Progenitor cell of endocrine pancreas (in vitro differentiated cells): ENCODE data around the gene RUNX1. TPM values are rescaled to one million over a fixed set of nuclear protein-coding genes. Genes with fewer than 3 reads are reported as not detected.

Source experiments
- DNase-seq: peaks from one replicate; pipeline ENCODE4 v3.0.0; 2021; ENCODE audit warnings: low spot score; ENCODE audit not compliant: unreplicated experiment
- H3K27ac Mint-ChIP-seq: 2 replicates; pipeline ENCODE4 v1.8.0; 2021; ENCODE audit warnings: mild to moderate bottlenecking, moderate library complexity, mixed read lengths
- H3K27me3 Mint-ChIP-seq: 2 replicates; pipeline ENCODE4 v1.8.0; 2021; ENCODE audit warnings: mixed read lengths
- H3K36me3 Mint-ChIP-seq: 2 replicates; pipeline ENCODE4 v1.8.0; 2022; ENCODE audit warnings: mixed read lengths; ENCODE audit not compliant: insufficient read depth
- H3K4me1 Mint-ChIP-seq: 2 replicates; pipeline ENCODE4 v1.8.0; 2021; ENCODE audit warnings: low read depth, mixed read lengths
- H3K4me3 Mint-ChIP-seq: 2 replicates; pipeline ENCODE4 v1.8.0; 2021; ENCODE audit warnings: low read depth, mild to moderate bottlenecking, moderate library complexity, mixed read lengths
- H3K9me3 Mint-ChIP-seq: 2 replicates; pipeline ENCODE4 v1.8.0; 2021; ENCODE audit warnings: low read depth, mixed read lengths
- CTCF ChIP-seq: fragments of 200-600 bp; sonication (generic); IDR thresholded peaks from one replicate; pipeline ENCODE4 v1.5.0; 2021; ENCODE audit warnings: antibody characterized with exemption, mild to moderate bottlenecking; ENCODE audit not compliant: unreplicated experiment
- total RNA-seq: library from RNA; stranded (reverse); gene quantifications from 2 replicates; pipeline ENCODE4 v1.2.1, GENCODE V29; 2021

RUNX1 gene
- total RNA-seq, 1 donor from 2014 or later = 7.1 TPM

DNA sequence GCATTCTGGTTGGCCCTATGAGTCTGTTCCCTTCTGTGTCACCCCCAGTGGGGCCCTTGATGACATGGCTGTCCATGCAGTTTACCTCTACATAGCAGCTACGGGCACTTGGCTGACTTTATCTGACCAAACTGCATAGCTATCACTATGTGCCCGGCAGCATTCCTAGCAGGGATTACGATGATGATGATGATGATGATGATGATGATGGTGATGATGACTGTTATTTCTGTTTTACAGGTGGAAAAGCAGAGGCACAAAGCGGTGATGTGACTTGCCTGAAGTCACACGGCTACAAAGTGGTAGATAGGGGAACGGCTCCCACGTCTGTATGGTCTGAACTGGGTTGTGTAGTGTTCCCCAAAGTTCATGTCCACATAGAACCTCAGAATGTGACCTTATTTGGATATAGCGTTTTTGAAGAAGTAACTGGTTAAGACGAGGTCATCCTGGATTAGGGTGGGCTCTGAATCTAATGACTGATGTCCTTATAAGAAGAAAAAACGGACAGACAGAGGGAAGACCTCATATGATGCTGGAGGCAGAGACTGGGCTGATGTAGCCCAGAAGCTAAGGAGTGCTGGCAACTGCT is 57.6 kb downstream of the RUNX1 start:
- DNase-seq = no peak
- Mint-ChIP-seq H3K27ac (no peak overlapping the region), H3K27me3 (peaks cover 32% of the 10 kb centered on the region), H3K9me3 (no peaks in the 10 kb centered on the region), H3K4me1 (peaks cover 9% of the 10 kb centered on the region), H3K4me3 (no peak overlapping the region), H3K36me3 (no peaks in the 10 kb centered on the region)
- TF ChIP-seq CTCF = no peak

- no peak for DNase-seq
- Mint-ChIP-seq H3K4me3 (no peak overlapping the region), H3K36me3 (no peaks in the 10 kb centered on the region), H3K27ac (no peak overlapping the region), H3K9me3 (no peaks in the 10 kb centered on the region), H3K4me1 (peaks cover 8% of the 10 kb centered on the region), H3K27me3 (peaks cover 32% of the 10 kb centered on the region)
- no peak for TF ChIP-seq CTCF
Observed at GRCh38 chr21:34990842-34991241, 58.3 kb downstream of the RUNX1 start.

DNA sequence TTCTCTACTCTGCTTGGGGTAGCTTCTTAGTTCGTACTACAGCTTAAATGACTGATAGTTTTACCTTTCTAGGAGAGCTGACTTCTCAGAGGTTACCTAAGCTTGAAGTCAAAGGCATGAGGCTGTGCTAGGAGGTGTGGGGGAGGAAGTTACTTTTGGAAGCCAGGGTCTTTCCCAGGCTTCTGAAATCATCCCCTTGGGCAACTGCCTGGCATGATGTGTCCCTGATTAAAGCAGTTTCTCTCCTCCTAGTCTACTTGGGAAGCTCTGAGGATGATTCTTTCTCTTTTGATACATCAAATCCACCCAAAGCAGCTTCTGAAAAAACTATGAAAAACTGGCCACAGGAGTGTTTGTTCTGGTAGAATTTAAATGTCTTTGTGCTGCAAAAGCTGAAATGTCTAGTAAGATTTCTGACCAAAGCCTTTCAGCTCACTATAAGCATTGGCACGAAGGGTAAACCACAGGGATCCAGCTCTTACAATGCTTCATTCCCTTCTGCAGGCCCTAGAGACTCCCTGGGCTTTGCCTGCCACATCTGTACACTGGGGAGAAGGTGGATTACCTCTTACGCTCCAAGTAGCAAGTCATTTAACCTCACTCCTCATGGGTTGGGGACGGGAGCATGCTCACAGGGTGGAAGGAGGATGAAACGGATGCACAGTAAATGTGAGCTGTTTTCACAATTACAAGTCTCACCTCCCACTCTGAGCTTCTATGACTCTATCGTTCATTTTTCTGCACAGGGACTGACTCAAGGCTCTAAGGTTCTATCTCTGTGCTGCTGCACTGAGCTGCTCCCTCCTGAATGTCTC is 59.6 kb downstream of the RUNX1 start:
- H3K4me3 Mint-ChIP-seq = no peak overlapping the region
- no peak for DNase-seq
- no peak for TF ChIP-seq CTCF
- H3K36me3 Mint-ChIP-seq = no peaks in the 10 kb centered on the region
- H3K27ac Mint-ChIP-seq = no peak overlapping the region
- no peaks in the 10 kb centered on the region for H3K9me3 Mint-ChIP-seq
- peaks cover 7% of the 10 kb centered on the region for H3K4me1 Mint-ChIP-seq
- peaks cover 32% of the 10 kb centered on the region for H3K27me3 Mint-ChIP-seq

- no peak for DNase-seq
- H3K27me3 Mint-ChIP-seq = peaks cover 34% of the 10 kb centered on the region
- no peaks in the 10 kb centered on the region for H3K36me3 Mint-ChIP-seq
- no peaks in the 10 kb centered on the region for H3K9me3 Mint-ChIP-seq
- H3K4me3 Mint-ChIP-seq = no peak overlapping the region
- TF ChIP-seq CTCF = no peak
- H3K27ac Mint-ChIP-seq = peak overlapping the region; percentile 43
- H3K4me1 Mint-ChIP-seq = peaks cover 7% of the 10 kb centered on the region
Observed at GRCh38 chr21:34988625-34989024, 60.5 kb downstream of the RUNX1 start.

DNA sequence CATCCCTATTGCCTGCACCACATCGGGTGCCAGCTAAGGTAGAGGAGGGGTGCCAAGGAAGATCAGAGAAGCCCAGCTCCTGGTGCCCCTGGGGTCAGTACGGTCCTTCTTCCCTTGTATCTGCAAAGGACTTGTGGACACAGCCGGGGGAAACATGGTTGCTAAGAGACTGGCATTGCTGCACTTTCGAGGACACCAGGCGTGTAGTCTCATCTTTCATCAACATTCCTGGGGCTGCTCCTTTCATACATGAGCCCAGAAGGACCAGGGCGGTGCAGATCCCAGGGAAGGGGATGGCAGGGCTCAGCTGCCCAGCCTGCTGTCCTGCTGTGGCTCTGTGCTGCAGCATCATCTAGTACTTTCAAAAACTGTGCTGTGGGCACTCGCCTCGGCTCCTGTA is 61.0 kb downstream of the RUNX1 start:
- no peak for TF ChIP-seq CTCF

More for the DNA sequence above, 61.0 kb downstream of the RUNX1 start:
- no peak for DNase-seq
- Mint-ChIP-seq H3K4me1 (peaks cover 7% of the 10 kb centered on the region), H3K27me3 (peaks cover 34% of the 10 kb centered on the region), H3K9me3 (no peaks in the 10 kb centered on the region), H3K36me3 (no peaks in the 10 kb centered on the region), H3K4me3 (no peak overlapping the region), H3K27ac (no peak overlapping the region)
